ENCODE results near the gene VN1R4. TPM values are rescaled to one million over a fixed set of nuclear protein-coding genes. Genes with fewer than 3 reads are reported as not detected.
"Not testable (repeated sequence)": the region's sequence is repeated elsewhere in the genome, so short reads cannot be mapped to it uniquely, and the experiment has no call there.

Gene VN1R4
- total RNA-seq, 1 donor from 2014 or later, result not detected

- intact Hi-C loops (cut with DNase I), result no loop called here
- TF ChIP-seq, protein P1, sequence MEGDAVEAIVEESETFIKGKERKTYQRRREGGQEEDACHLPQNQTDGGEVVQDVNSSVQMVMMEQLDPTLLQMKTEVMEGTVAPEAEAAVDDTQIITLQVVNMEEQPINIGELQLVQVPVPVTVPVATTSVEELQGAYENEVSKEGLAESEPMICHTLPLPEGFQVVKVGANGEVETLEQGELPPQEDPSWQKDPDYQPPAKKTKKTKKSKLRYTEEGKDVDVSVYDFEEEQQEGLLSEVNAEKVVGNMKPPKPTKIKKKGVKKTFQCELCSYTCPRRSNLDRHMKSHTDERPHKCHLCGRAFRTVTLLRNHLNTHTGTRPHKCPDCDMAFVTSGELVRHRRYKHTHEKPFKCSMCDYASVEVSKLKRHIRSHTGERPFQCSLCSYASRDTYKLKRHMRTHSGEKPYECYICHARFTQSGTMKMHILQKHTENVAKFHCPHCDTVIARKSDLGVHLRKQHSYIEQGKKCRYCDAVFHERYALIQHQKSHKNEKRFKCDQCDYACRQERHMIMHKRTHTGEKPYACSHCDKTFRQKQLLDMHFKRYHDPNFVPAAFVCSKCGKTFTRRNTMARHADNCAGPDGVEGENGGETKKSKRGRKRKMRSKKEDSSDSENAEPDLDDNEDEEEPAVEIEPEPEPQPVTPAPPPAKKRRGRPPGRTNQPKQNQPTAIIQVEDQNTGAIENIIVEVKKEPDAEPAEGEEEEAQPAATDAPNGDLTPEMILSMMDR (IDR thresholded peaks at IDR 0.05), result no peak
- peak within 1 kb of the TSS; percentile 72 to 79 for H3K27ac ChIP-seq
- H3K27me3 ChIP-seq, result no peaks in the 10 kb centered on the region
- H3K9me3 ChIP-seq, result peaks cover 5 to 21% of the 10 kb centered on the region in 2 donors
- peaks cover 0 to 6% of the 10 kb centered on the region in 2 donors for H3K4me1 ChIP-seq
- H3K36me3 ChIP-seq, result peaks cover 23 to 27% of the 10 kb centered on the region in 2 donors
- peak; percentile 43 to 92 for DNase-seq (ENCODE audit: low spot score in 2 of 2)
- H3K4me3 ChIP-seq, result peak within 1 kb of the TSS; percentile 80 to 88
Measured at GRCh38 chr19:53254411-53255341, 12.8 kb downstream of the VN1R4 start, which contains the start of gene ZNF677. Gene ZNF677, minus strand, starts transcription at chr19:53254873. Its CDS starts 3,323 bp downstream, at chr19:53251550.

GRCh38 chr19:53246498-53246897 is 21.0 kb downstream of the VN1R4 start:
- intact Hi-C loops (cut with DNase I), result no loop called here
- Histone ChIP-seq H3K4me3 (no peak overlapping the region), H3K27me3 (no peaks in the 10 kb centered on the region), H3K36me3 (peaks cover 63 to 77% of the 10 kb centered on the region in 2 donors), H3K4me1 (no peaks in the 10 kb centered on the region), H3K9me3 (peaks cover 64 to 86% of the 10 kb centered on the region in 2 donors), H3K27ac (no peak overlapping the region)
- DNase-seq (ENCODE audit: low spot score in 2 of 2), result no peak
- TF ChIP-seq, protein P1 (IDR thresholded peaks at IDR 0.05), result no peak

DNA sequence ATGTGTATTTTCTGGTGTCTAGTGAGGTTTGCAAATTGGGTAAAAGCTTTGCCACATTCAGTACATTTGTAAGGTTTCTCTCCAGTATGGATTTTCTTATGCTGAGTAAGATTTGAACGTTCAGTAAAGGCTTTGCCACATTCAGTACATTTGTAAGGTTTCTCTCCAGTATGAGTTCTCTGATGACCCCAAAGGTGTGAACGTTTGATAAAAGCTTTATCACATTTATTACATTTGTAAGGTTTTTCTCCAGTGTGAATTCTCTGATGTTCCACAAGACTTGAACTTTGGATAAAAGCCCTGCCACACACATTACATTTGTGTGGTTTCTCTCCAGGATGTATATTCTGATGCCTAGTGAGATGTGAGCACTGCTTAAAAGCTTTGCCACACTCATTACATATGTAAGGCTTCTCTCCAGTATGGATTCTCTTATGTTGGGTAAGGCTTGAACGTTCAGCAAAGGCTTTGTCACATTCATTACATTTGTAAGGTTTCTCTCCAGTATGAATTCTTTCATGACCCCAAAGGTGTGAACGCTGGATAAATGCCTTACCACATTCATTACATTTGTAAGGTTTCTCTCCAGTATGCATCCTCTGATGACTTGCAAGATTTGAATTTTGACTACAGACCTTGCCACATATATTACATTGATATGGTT is 30.3 kb downstream of the VN1R4 start:
- DNase-seq (ENCODE audit: low spot score in 2 of 2), result no peak
- H3K27me3 ChIP-seq, result no peaks in the 10 kb centered on the region
- no peaks in the 10 kb centered on the region for H3K4me1 ChIP-seq
- TF ChIP-seq, protein P1 (IDR thresholded peaks at IDR 0.05), result no peak
- H3K4me3 ChIP-seq, result no peak overlapping the region
- H3K9me3 ChIP-seq, result peaks cover 93 to 100% of the 10 kb centered on the region in 2 donors
- H3K27ac ChIP-seq, result no peak overlapping the region
- peaks cover 48 to 51% of the 10 kb centered on the region in 2 donors for H3K36me3 ChIP-seq
- intact Hi-C loops (cut with DNase I), result no loop called here

- no peaks in the 10 kb centered on the region for H3K27me3 ChIP-seq
- H3K4me1 ChIP-seq, result no peaks in the 10 kb centered on the region
- intact Hi-C loops (cut with DNase I), result no loop called here
- no peak overlapping the region for H3K4me3 ChIP-seq
- DNase-seq (ENCODE audit: low spot score in 2 of 2), result no peak
- H3K9me3 ChIP-seq, result peaks cover 68 to 83% of the 10 kb centered on the region in 2 donors
- TF ChIP-seq, protein P1 (IDR thresholded peaks at IDR 0.05), result no peak
- H3K36me3 ChIP-seq, result peaks cover 0 to 4% of the 10 kb centered on the region in 2 donors
- no peak overlapping the region for H3K27ac ChIP-seq
Measured at GRCh38 chr19:53224606-53225005, 42.9 kb downstream of the VN1R4 start.

DNA sequence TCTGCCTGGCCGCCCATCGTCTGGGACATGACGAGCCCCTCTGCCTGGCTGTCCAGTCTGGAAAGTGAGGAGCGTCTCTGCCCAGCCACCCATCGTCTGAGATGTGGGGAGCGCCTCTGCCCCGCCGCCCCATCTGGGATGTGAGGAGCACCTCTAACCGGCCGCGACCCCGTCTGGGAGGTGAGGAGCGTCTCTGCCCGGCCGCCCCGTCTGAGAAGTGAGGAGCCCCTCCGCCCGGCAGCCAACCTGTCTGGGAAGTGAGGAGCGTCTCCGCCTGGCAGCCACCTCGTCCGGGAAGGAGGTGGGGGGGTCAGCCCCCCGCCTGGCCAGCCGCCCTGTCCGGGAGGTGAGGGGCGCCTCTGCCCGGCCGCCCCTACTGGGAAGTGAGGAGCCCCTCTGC is 44.8 kb downstream of the VN1R4 start:
- H3K27me3 ChIP-seq; DNase-seq (ENCODE audit: low spot score in 2 of 2); H3K36me3 ChIP-seq; H3K4me3 ChIP-seq; H3K4me1 ChIP-seq; intact Hi-C loops (cut with DNase I); H3K27ac ChIP-seq: not testable (repeated sequence)
- H3K9me3 ChIP-seq, result peaks cover 69 to 84% of the 10 kb centered on the region in 2 donors

Other genes with a start within 250 kb of the VN1R4 start
- gene ERVV-2, start 223.0 kb downstream of the VN1R4 start, total RNA-seq, result not detected
- gene ZNF160, start 164.3 kb downstream of the VN1R4 start, total RNA-seq, result 124 TPM
- gene ZNF415, start 134.8 kb downstream of the VN1R4 start, total RNA-seq, result 1.3 TPM
- 18.7 TPM for gene ZNF347, start 108.7 kb downstream of the VN1R4 start, total RNA-seq
- gene ZNF665, start 74.4 kb downstream of the VN1R4 start, total RNA-seq, result not detected
- 3.7 TPM for gene ZNF677, start 12.8 kb downstream of the VN1R4 start, total RNA-seq
- gene VN1R2, start 9.4 kb downstream of the VN1R4 start, total RNA-seq, result not detected
- gene ZNF845, start 66.0 kb upstream of the VN1R4 start, total RNA-seq, result 3.1 TPM
- gene ZNF525, start 98.0 kb upstream of the VN1R4 start, total RNA-seq, result 3.0 TPM
- 3.5 TPM for gene ZNF765, start 127.4 kb upstream of the VN1R4 start, total RNA-seq
- gene ZNF761, start 164.3 kb upstream of the VN1R4 start, total RNA-seq, result 1.4 TPM
- gene ZNF813, start 200.0 kb upstream of the VN1R4 start, total RNA-seq, result 1.3 TPM